NCI-H510A treated with DMSO at 0.1 percent for 48 hours (cell line): ENCODE data around the gene GRK6.
A peak's percentile ranks its signal among the peaks of the same experiment; 100 is the strongest.
"Not testable (repeated sequence)": the region's sequence is repeated elsewhere in the genome, so short reads cannot be mapped to it uniquely, and the experiment has no call there.

Experiments
- DNase-seq: peaks from one replicate; lab custom pipeline; 2025; lab: John Stamatoyannopoulos, UW

The GRK6 gene

GRCh38 chr5:177399997-177400868 lies 26.2 kb upstream of the GRK6 start, which contains the start of gene PFN3:
Gene PFN3 (minus strand): TSS chr5:177400661. CDS start chr5:177400576, 85 bp downstream.
- no peak for DNase-seq

- peak; percentile 55 for DNase-seq
Measured at GRCh38 chr5:177402271-177403043, 24.0 kb upstream of the GRK6 start.

GRCh38 chr5:177403102-177403791 lies 23.2 kb upstream of the GRK6 start:
- DNase-seq = no peak

- peak; percentile 38 for DNase-seq
Measured at GRCh38 chr5:177403792-177404640, 22.5 kb upstream of the GRK6 start.

GRCh38 chr5:177404641-177405179 lies 21.8 kb upstream of the GRK6 start:
- DNase-seq = no peak

GRCh38 chr5:177405312-177405711 lies 21.2 kb upstream of the GRK6 start:
- no peak for DNase-seq

- DNase-seq = no peak
Measured at GRCh38 chr5:177405805-177406204, 20.7 kb upstream of the GRK6 start.

GRCh38 chr5:177409043-177409801 lies 17.3 kb upstream of the GRK6 start, which contains the start of gene F12:
Gene F12 (minus strand): TSS chr5:177409564. CDS start chr5:177409527, 37 bp downstream.
- no peak for DNase-seq

- no peak for DNase-seq
Measured at GRCh38 chr5:177410575-177410974, 15.9 kb upstream of the GRK6 start.

- no peak for DNase-seq
Measured at GRCh38 chr5:177412603-177413233, 13.8 kb upstream of the GRK6 start.

GRCh38 chr5:177414481-177414880 lies 12.0 kb upstream of the GRK6 start:
- DNase-seq = no peak

- DNase-seq = not testable (repeated sequence)
Measured at GRCh38 chr5:177417081-177417480, 9.4 kb upstream of the GRK6 start.

GRCh38 chr5:177419046-177419445 lies 7.4 kb upstream of the GRK6 start:
- DNase-seq = no peak

- not testable (repeated sequence) for DNase-seq
Measured at GRCh38 chr5:177420472-177420871, 6.0 kb upstream of the GRK6 start.

GRCh38 chr5:177421062-177421798 lies 5.2 kb upstream of the GRK6 start:
- DNase-seq = no peak

- DNase-seq = no peak
Measured at GRCh38 chr5:177423671-177424070, 2.8 kb upstream of the GRK6 start.

- peak; percentile 46 for DNase-seq
Measured at GRCh38 chr5:177425196-177425800, 1.2 kb upstream of the GRK6 start.

- peak; percentile 96 for DNase-seq
Measured at GRCh38 chr5:177425801-177426565, 493 bp upstream of the GRK6 start.
